T-cell (primary cell): Measurements from ENCODE around the gene HYDIN. TPM values are rescaled to one million over a fixed set of nuclear protein-coding genes. Genes with fewer than 3 reads are reported as not detected.
"Not testable (repeated sequence)": the region's sequence is repeated elsewhere in the genome, so short reads cannot be mapped to it uniquely, and the experiment has no call there.

Source experiments
- ATAC-seq, 4 experiments: fragments of 200-7000 bp in 3 of 4; fragments of 150-1000 bp in 1 of 4; cut with Tn5 transposase; replicated peaks in 1 of 4; 1 replicate in 3 of 4; 2 replicates in 1 of 4; pipeline ENCODE4 v1.10.0; 2021; ENCODE audit warnings: moderate library complexity in 3 of 4, mild to moderate bottlenecking in 2 of 4, moderate number of reproducible peaks in 1 of 4
- CTCF ChIA-PET, 2 donors: fragments of 300-600 bp; sonication (Branson Sonifier 250); formaldehyde crosslinking; loops; one replicate each; lab custom pipeline; 2022; ENCODE audit warnings: antibody characterized with exemption in 2 of 2; lab: Charles Lee
- POLR2A ChIA-PET, 2 donors: fragments of 300-600 bp; sonication (Branson Sonifier 250); formaldehyde crosslinking; loops; one replicate each; lab custom pipeline; 2022; ENCODE audit warnings: antibody characterized with exemption in 2 of 2; lab: Charles Lee
- DNase-seq, 35 experiments: peaks; one replicate each; pipeline versions ENCODE4 v3.0.0 to v3.0.0-alpha.2; 2013 to 2023
- H3K27ac ChIP-seq: one replicate; pipeline ENCODE4 v1.5.1; 2013; ENCODE audit warnings: low read length
- H3K27me3 ChIP-seq, 2 experiments: replicated peaks in 1 of 2; 1 replicate in 1 of 2; 2 replicates in 1 of 2; pipeline versions ENCODE4 v1.6.1 to v1.7.0; 2013; ENCODE audit warnings: low read length in 1 of 2, mixed read lengths in 1 of 2; ENCODE audit not compliant: control insufficient read depth in 2 of 2, insufficient read depth in 2 of 2; ENCODE audit errors: extremely low read depth in 1 of 2
- H3K36me3 ChIP-seq, 2 donors: 1 replicate in 1 of 2; 2 replicates in 1 of 2; pipeline versions ENCODE4 v1.6.1 to v1.7.0; 2013; ENCODE audit warnings: low read length in 1 of 2; ENCODE audit not compliant: control insufficient read depth in 2 of 2, insufficient read depth in 1 of 2; ENCODE audit errors: extremely low read depth in 1 of 2
- H3K4me1 ChIP-seq, 2 experiments: 1 replicate in 1 of 2; 2 replicates in 1 of 2; pipeline versions ENCODE4 v1.6.1 to v1.7.0; 2013; ENCODE audit warnings: low read length in 2 of 2, mixed read lengths in 1 of 2; ENCODE audit not compliant: insufficient read depth in 2 of 2, control insufficient read depth in 1 of 2; ENCODE audit errors: extremely low read depth in 1 of 2
- H3K4me3 ChIP-seq, 2 donors: 1 replicate in 1 of 2; 2 replicates in 1 of 2; pipeline versions ENCODE4 v1.5.1 to v1.7.0; 2013; ENCODE audit warnings: mild to moderate bottlenecking in 2 of 2, low read length in 1 of 2, moderate library complexity in 1 of 2; ENCODE audit not compliant: control insufficient read depth in 1 of 2; ENCODE audit errors: extremely low read depth in 1 of 2
- H3K9me3 ChIP-seq: 2 replicates; pipeline ENCODE4 v1.7.0; 2013
- H3K27ac Mint-ChIP-seq, 2 donors: one replicate each; pipeline ENCODE4 v1.8.0; 2020 to 2021; ENCODE audit warnings: mild to moderate bottlenecking in 2 of 2, mixed read lengths in 2 of 2
- H3K27me3 Mint-ChIP-seq, 2 donors: one replicate each; pipeline ENCODE4 v1.8.0; 2021 to 2022; ENCODE audit warnings: mixed read lengths in 2 of 2
- H3K36me3 Mint-ChIP-seq: one replicate; pipeline ENCODE4 v1.8.0; 2021; ENCODE audit warnings: mixed read lengths
- H3K4me1 Mint-ChIP-seq, 3 donors: one replicate each; pipeline ENCODE4 v1.8.0; 2020 to 2022; ENCODE audit warnings: mixed read lengths in 3 of 3, mild to moderate bottlenecking in 1 of 3
- H3K4me3 Mint-ChIP-seq, 3 donors: one replicate each; pipeline ENCODE4 v1.8.0; 2020 to 2022; ENCODE audit warnings: mild to moderate bottlenecking in 3 of 3, mixed read lengths in 3 of 3, moderate library complexity in 3 of 3
- H3K9me3 Mint-ChIP-seq, 3 donors: one replicate each; pipeline ENCODE4 v1.8.0; 2020 to 2022; ENCODE audit warnings: mixed read lengths in 3 of 3
- WGBS: methylation state at CpG from one replicate; pipeline ENCODE4 v1.1.5; 2013; ENCODE audit warnings: missing lambda C conversion rate; ENCODE audit not compliant: insufficient coverage; 5-methylcytosine and 5-hydroxymethylcytosine counted together
- total RNA-seq, 35 experiments: library from RNA in 6 of 35; stranded (reverse) in 6 of 35; fragments of 120-200 nt in 1 of 35; gene quantifications; one replicate each; pipeline versions ENCODE4 v1.2.1 to v1.2.4 and lab custom pipeline; 2013 to 2026

Gene HYDIN
- total RNA-seq, 5 donors from 2014 or later (not counting 1 experiment from before 2014, with no cell fraction given) = 0.41 to 1.2 (median 0.73) TPM; not detected in 2

DNA sequence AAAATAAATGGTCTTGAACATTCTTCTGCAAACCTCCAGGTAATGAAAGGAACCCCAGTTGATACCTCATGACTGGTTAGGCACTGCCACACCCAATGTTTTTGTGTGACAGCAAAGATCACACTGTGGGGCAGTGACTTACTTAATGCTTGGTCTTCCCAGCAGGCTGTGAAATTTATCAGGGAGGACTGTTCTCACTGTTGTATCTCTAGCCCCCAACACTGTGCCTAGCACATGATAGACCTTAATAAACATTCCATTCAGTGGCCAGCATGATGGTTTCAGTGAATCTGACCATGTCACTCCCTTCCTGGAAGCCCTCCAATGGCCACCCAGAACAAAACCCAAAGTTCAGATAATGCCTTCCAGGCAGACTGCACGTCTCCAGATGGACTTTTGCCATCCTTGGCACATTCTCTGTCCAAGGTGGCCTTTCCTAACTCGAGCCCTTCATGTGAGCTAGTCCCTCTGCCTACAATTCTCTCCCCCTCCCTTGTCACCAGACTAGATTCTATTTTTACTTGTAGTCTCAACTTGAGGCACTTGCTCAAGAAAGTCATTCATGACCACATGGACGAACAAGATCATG, 206.6 kb downstream of the HYDIN start:
- H3K36me3 ChIP-seq, H3K4me3 ChIP-seq, H3K36me3 Mint-ChIP-seq, H3K4me3 Mint-ChIP-seq, H3K27ac Mint-ChIP-seq, H3K9me3 ChIP-seq, ATAC-seq, H3K27ac ChIP-seq, H3K27me3 Mint-ChIP-seq, H3K4me1 Mint-ChIP-seq, H3K4me1 ChIP-seq, H3K27me3 ChIP-seq, POLR2A ChIA-PET, CTCF ChIA-PET, DNase-seq, H3K9me3 Mint-ChIP-seq: not testable (repeated sequence)
- no CpG with 5 or more reads among the region's 3 CpGs for WGBS

- DNase-seq, H3K36me3 ChIP-seq, H3K4me1 ChIP-seq, H3K27ac Mint-ChIP-seq, H3K9me3 Mint-ChIP-seq, POLR2A ChIA-PET, H3K9me3 ChIP-seq, H3K36me3 Mint-ChIP-seq, H3K4me1 Mint-ChIP-seq, ATAC-seq, H3K27me3 Mint-ChIP-seq, H3K27me3 ChIP-seq, CTCF ChIA-PET, H3K4me3 Mint-ChIP-seq, H3K27ac ChIP-seq, H3K4me3 ChIP-seq: not testable (repeated sequence)
- no CpG with 5 or more reads among the region's 5 CpGs for WGBS
Observed at GRCh38 chr16:71021961-71022537, 208.5 kb downstream of the HYDIN start.

DNA sequence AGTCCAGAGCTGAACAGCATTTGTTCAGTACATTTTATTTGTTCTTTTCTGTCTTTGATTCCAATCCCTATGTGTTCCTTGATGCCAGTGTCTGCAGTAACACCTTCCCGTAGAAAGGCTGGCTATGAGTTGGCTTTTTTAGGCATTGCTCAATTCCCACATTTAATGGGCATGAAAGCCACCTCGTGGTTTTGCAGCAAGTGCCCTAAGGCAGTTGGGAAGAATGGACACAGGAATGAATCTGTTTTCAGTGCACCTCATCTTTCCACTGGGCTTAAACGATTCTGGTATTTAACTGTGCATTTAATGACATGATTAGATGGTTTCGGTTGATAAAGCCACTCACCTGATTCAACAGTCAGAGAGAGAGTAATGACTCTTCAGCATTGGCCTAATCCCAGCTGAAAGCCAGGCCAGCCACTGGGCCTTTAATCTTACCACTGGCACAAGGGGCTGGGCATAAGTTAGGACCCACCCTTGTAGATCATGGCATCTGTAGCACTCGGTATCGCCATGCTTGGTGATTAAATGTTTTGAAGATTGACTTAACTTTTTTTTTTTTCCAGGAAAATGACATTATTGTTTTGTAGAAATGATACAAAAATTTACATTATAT, 211.3 kb downstream of the HYDIN start:
- H3K9me3 Mint-ChIP-seq, CTCF ChIA-PET, H3K36me3 ChIP-seq, H3K27me3 Mint-ChIP-seq, DNase-seq, H3K27ac Mint-ChIP-seq, POLR2A ChIA-PET, H3K4me3 Mint-ChIP-seq, H3K4me1 ChIP-seq, H3K27ac ChIP-seq, H3K4me1 Mint-ChIP-seq, ATAC-seq, H3K27me3 ChIP-seq, H3K36me3 Mint-ChIP-seq, H3K9me3 ChIP-seq, H3K4me3 ChIP-seq: not testable (repeated sequence)
- no CpG with 5 or more reads among the region's 6 CpGs for WGBS

DNA sequence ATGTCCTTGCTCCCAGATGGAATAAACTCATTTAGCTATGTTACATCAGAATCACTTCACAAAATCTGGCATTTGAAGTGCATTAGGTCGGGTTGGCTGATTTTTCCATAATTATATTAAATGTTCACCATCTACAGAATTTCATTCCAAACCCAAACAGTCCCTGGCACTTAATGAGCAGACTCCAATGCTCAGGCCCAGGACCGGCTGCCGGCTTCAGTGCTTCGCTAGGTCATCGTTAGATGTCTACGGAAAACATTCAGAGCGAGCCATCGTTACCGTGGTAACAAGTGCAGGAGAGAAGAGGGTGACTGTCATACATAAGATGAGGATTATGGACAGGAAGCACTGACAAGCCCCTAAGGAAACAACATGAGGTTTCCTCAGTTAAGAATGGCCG, 215.1 kb downstream of the HYDIN start:
- H3K4me3 Mint-ChIP-seq, ATAC-seq, H3K4me1 Mint-ChIP-seq, H3K4me3 ChIP-seq, H3K27ac ChIP-seq, CTCF ChIA-PET, H3K27me3 Mint-ChIP-seq, POLR2A ChIA-PET, DNase-seq, H3K9me3 Mint-ChIP-seq, H3K9me3 ChIP-seq, H3K36me3 Mint-ChIP-seq, H3K4me1 ChIP-seq, H3K36me3 ChIP-seq, H3K27ac Mint-ChIP-seq, H3K27me3 ChIP-seq: not testable (repeated sequence)
- no CpG with 5 or more reads among the region's 10 CpGs for WGBS

GRCh38 chr16:71009440-71010223, 220.9 kb downstream of the HYDIN start:
- H3K27me3 ChIP-seq, H3K27me3 Mint-ChIP-seq, DNase-seq, POLR2A ChIA-PET, H3K4me1 Mint-ChIP-seq, H3K4me3 ChIP-seq, H3K36me3 Mint-ChIP-seq, ATAC-seq, H3K36me3 ChIP-seq, H3K9me3 Mint-ChIP-seq, CTCF ChIA-PET, H3K4me3 Mint-ChIP-seq, H3K27ac ChIP-seq, H3K9me3 ChIP-seq, H3K4me1 ChIP-seq, H3K27ac Mint-ChIP-seq: not testable (repeated sequence)
- no CpG with 5 or more reads among the region's 3 CpGs for WGBS

DNA sequence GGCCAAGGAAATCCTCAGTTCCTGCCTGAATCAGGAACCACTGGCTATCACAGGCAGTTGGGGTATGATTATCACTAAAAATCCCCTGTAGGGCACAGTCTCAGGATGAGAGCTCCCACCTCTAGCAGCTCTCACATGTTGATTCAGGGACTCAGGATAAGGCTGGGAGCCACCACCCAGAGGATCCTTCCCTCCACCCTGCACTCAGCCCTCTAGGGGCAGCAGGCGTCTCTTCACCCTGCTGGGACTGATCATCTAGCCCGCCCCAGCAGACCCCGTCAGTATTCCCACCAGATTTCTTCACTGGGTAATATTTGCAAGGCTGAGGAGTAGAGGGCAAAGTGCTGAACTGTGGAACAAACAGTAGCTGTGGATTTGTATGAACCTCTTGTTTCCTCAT, 224.0 kb downstream of the HYDIN start:
- H3K9me3 Mint-ChIP-seq, H3K27ac Mint-ChIP-seq, H3K4me1 Mint-ChIP-seq, H3K4me3 ChIP-seq, H3K36me3 ChIP-seq, H3K27me3 ChIP-seq, H3K4me1 ChIP-seq, DNase-seq, H3K4me3 Mint-ChIP-seq, H3K36me3 Mint-ChIP-seq, CTCF ChIA-PET, H3K27ac ChIP-seq, ATAC-seq, H3K27me3 Mint-ChIP-seq, H3K9me3 ChIP-seq, POLR2A ChIA-PET: not testable (repeated sequence)
- no CpG with 5 or more reads among the region's 3 CpGs for WGBS
